Rectal smooth muscle tissue (tissue), 1 donor: ENCODE results near the gene HEATR5A.

Experiments
- H3K27ac ChIP-seq: one replicate; pipeline ENCODE4 v1.7.0; 2013; ENCODE audit warnings: low read depth, low read length, inconsistent platforms
- H3K27me3 ChIP-seq: one replicate; pipeline ENCODE4 v1.7.0; 2013; ENCODE audit warnings: low read length; ENCODE audit not compliant: control insufficient read depth, insufficient read depth
- H3K36me3 ChIP-seq: one replicate; pipeline ENCODE4 v1.7.0; 2013; ENCODE audit warnings: low read length; ENCODE audit not compliant: control insufficient read depth, insufficient read depth
- H3K4me1 ChIP-seq: one replicate; pipeline ENCODE4 v1.7.0; 2013; ENCODE audit warnings: low read length; ENCODE audit not compliant: control insufficient read depth, insufficient read depth
- H3K4me3 ChIP-seq: one replicate; pipeline ENCODE4 v1.7.0; 2013; ENCODE audit warnings: low read length
- H3K9ac ChIP-seq: one replicate; pipeline ENCODE4 v1.7.0; 2013; ENCODE audit warnings: low read length

HEATR5A gene

GRCh38 chr14:31419179-31419966 is 977 bp downstream of the HEATR5A start:
- H3K36me3 ChIP-seq: no peaks in the 10 kb centered on the region
- H3K27me3 ChIP-seq: no peaks in the 10 kb centered on the region
- peak overlapping the region; percentile 87 for H3K9ac ChIP-seq
- H3K27ac ChIP-seq: peak overlapping the region; percentile 63
- H3K4me3 ChIP-seq: peak overlapping the region; percentile 75
- peaks cover 8% of the 10 kb centered on the region for H3K4me1 ChIP-seq

- H3K4me3 ChIP-seq: no peak overlapping the region
- no peaks in the 10 kb centered on the region for H3K36me3 ChIP-seq
- no peak overlapping the region for H3K9ac ChIP-seq
- peaks cover 8% of the 10 kb centered on the region for H3K4me1 ChIP-seq
- no peaks in the 10 kb centered on the region for H3K27me3 ChIP-seq
- H3K27ac ChIP-seq: no peak overlapping the region
These were observed 1.9 kb downstream of the HEATR5A start for GRCh38 chr14:31418440-31418839.

GRCh38 chr14:31414190-31414833 is 6.0 kb downstream of the HEATR5A start:
- H3K27ac ChIP-seq: no peak overlapping the region
- no peak overlapping the region for H3K9ac ChIP-seq
- H3K4me3 ChIP-seq: no peak overlapping the region
- H3K4me1 ChIP-seq: peaks cover 11% of the 10 kb centered on the region
- no peaks in the 10 kb centered on the region for H3K36me3 ChIP-seq
- no peaks in the 10 kb centered on the region for H3K27me3 ChIP-seq

- Histone ChIP-seq H3K27me3 (no peaks in the 10 kb centered on the region), H3K27ac (no peak overlapping the region), H3K9ac (no peak overlapping the region), H3K4me1 (peaks cover 4% of the 10 kb centered on the region), H3K36me3 (no peaks in the 10 kb centered on the region), H3K4me3 (no peak overlapping the region)
These were observed 9.1 kb downstream of the HEATR5A start for GRCh38 chr14:31411218-31411727.

GRCh38 chr14:31410048-31410650 is 10.2 kb downstream of the HEATR5A start:
- Histone ChIP-seq H3K4me1 (peaks cover 4% of the 10 kb centered on the region), H3K27me3 (no peaks in the 10 kb centered on the region), H3K4me3 (no peak overlapping the region), H3K9ac (no peak overlapping the region), H3K36me3 (no peaks in the 10 kb centered on the region), H3K27ac (no peak overlapping the region)

GRCh38 chr14:31408421-31408820 is 11.9 kb downstream of the HEATR5A start:
- H3K4me3 ChIP-seq: no peak overlapping the region
- H3K9ac ChIP-seq: no peak overlapping the region
- no peaks in the 10 kb centered on the region for H3K36me3 ChIP-seq
- no peak overlapping the region for H3K27ac ChIP-seq
- peaks cover 4% of the 10 kb centered on the region for H3K4me1 ChIP-seq
- no peaks in the 10 kb centered on the region for H3K27me3 ChIP-seq

GRCh38 chr14:31405599-31406232 is 14.6 kb downstream of the HEATR5A start:
- no peaks in the 10 kb centered on the region for H3K36me3 ChIP-seq
- no peak overlapping the region for H3K27ac ChIP-seq
- no peak overlapping the region for H3K9ac ChIP-seq
- no peaks in the 10 kb centered on the region for H3K4me1 ChIP-seq
- no peaks in the 10 kb centered on the region for H3K27me3 ChIP-seq
- no peak overlapping the region for H3K4me3 ChIP-seq

GRCh38 chr14:31405106-31405505 is 15.2 kb downstream of the HEATR5A start:
- no peaks in the 10 kb centered on the region for H3K27me3 ChIP-seq
- no peak overlapping the region for H3K27ac ChIP-seq
- H3K36me3 ChIP-seq: no peaks in the 10 kb centered on the region
- H3K4me1 ChIP-seq: no peaks in the 10 kb centered on the region
- no peak overlapping the region for H3K4me3 ChIP-seq
- no peak overlapping the region for H3K9ac ChIP-seq

GRCh38 chr14:31403707-31404106 is 16.6 kb downstream of the HEATR5A start:
- peaks cover 3% of the 10 kb centered on the region for H3K36me3 ChIP-seq
- H3K27ac ChIP-seq: no peak overlapping the region
- no peaks in the 10 kb centered on the region for H3K4me1 ChIP-seq
- no peak overlapping the region for H3K9ac ChIP-seq
- no peak overlapping the region for H3K4me3 ChIP-seq
- no peaks in the 10 kb centered on the region for H3K27me3 ChIP-seq

- peaks cover 6% of the 10 kb centered on the region for H3K36me3 ChIP-seq
- H3K4me1 ChIP-seq: no peaks in the 10 kb centered on the region
- no peak overlapping the region for H3K4me3 ChIP-seq
- no peak overlapping the region for H3K9ac ChIP-seq
- H3K27me3 ChIP-seq: no peaks in the 10 kb centered on the region
- H3K27ac ChIP-seq: no peak overlapping the region
These were observed 17.4 kb downstream of the HEATR5A start for GRCh38 chr14:31402764-31403439.

GRCh38 chr14:31401369-31401932 is 18.9 kb downstream of the HEATR5A start:
- Histone ChIP-seq H3K4me1 (no peaks in the 10 kb centered on the region), H3K9ac (no peak overlapping the region), H3K27ac (no peak overlapping the region), H3K4me3 (no peak overlapping the region), H3K36me3 (peaks cover 6% of the 10 kb centered on the region), H3K27me3 (no peaks in the 10 kb centered on the region)
